Stimulated activated CD8-positive, alpha-beta memory T cell treated with anti-CD3 and anti-CD28 coated beads, Interleukin-12 subunit alpha, Interleukin-12 subunit beta, amount 100 ng/mL, for 4 hours (primary cell): ENCODE measurements around the gene NTNG2.

Experiments
- DNase-seq: peaks from one replicate; pipeline ENCODE4 v3.0.0-alpha.2; 2020; ENCODE audit warnings: low read depth

The NTNG2 gene

DNA sequence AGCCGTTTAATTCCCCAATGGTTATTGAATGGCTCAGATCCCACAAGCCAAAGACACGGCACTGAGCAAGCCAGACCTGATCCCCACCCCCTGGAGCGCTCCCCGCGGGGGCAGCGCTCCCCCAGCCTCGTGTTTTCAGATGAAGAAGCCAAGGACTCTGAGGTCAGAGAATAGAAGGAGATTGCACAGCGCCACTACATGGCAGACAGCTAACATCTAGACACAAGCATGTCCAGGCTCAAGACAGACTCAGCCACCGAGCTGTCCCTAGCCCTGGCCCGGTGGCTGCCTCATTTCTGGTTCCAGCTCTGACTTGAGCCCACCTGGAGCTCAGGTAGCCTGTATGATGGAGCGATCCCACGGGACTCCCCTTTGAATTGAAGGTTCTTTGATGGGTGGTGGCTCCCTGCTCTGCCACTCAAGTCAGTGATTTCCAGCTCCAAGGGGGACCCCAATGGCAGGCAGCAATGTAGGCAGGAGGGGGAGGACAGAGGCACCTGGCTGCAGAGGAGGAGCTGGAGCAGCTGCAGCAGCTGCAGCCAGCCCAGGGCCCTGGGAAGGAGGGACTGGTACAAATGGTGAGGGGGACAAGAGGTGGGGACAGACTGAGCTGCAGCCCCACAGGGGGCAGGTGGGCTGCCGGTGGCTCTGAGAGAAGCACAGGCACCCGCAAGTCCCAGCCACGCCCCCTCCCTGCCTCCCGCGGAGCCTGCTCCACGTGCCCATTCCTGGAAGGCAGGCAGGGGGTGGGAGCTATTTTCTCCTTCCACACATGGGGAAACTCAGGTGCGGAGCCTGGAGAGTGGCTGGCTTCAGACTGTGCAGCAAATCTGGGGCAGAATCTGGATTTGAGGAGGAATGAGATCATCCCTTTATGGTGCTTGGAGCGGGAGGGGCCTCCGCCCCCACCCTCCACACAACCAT is 40.2 kb downstream of the NTNG2 start:
- DNase-seq, result no peak

DNA sequence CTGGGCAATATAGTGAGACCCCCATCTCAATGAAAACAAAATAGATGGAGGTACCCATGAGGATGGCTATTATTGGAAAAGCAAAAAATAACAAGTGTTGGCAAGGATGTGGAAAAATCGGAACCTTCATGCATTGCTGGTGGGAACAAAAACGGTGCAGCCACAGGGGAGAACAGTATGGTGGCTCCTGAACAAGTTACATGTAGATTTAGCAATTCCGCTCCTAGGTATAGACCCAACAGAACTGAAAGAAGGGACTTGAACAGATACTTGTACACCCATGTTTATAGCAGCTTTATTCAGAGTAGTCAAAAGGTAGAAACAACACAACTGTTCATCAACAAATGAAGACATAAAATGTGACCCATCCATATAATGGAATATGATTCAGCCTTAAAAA is 43.0 kb downstream of the NTNG2 start:
- DNase-seq, result no peak

DNA sequence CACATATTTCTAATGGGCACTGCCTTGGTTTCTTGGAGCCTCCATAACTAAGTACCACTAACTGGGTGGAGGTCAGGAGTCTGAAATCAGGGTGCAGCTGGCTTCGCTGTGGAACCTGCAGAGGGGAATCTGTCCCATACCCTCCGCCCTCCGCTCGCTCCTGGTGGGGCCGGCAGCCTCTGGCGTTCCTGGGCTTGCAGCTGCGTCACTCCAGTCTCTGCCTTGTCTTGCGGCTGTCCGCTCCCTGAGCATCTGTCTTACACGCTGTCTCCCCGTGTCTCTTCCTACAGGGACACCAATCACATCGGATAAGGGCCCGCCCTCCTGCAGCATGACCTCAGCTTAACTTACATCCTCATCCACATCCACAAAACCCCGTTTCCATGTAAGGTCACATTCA is 45.4 kb downstream of the NTNG2 start:
- DNase-seq, result no peak

DNA sequence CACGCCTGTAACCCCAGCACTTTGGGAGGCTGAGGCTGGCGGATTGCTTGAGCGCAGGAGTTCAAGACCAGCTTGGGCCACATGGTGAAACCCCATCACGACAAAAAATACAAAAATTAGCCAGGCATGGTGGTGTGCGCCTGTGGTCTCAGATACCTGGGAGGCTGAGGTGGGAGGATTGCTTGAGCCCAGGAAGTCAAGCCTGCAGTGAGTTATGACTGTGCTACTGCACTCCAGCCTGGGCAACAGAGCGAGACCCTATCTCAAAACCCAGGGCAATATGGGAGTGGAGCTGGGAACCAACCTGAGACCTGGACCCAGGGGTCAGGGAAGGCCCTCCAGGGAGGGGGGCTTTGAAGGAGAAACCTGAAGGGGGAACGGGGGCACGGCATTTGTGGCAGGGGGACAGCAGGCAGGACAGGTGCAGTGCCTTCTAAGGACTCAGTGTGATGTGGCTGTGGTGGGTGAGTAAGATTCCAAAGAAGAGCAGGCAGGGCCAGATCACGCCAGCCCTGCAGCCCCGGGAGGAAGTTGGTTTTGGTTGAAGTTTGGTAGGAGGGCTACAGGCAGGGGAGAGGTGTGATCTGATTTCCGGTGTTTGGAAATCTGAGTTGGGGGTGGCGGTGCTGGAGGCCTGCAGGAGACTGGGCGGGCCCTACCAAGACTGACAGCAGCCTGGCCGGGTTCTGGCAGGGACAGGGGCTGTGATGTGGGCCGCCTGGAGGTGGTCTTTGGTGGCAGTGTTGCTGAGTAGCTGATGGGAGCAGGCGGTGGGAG is 46.2 kb downstream of the NTNG2 start:
- no peak for DNase-seq

DNA sequence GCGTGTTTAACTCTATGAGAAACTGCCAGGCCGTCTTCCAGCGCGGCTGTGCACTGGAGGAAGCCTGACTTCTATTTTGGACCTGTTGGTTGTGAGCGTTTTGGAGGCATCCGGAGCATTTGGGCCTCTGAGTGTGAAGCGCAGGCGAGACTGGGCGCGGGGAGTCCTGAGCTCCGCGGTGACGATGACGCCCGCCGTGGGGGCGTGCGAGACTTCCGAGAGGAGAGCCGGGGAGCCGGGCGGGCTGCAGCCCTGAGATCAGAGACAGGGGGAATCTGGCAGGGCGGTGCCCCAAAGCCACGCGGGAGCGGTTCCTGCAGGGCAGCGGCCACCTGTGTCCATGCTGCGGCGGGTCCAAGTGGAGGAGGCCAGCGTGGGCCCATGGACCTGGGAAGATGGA is 47.4 kb downstream of the NTNG2 start:
- DNase-seq, result no peak

DNA sequence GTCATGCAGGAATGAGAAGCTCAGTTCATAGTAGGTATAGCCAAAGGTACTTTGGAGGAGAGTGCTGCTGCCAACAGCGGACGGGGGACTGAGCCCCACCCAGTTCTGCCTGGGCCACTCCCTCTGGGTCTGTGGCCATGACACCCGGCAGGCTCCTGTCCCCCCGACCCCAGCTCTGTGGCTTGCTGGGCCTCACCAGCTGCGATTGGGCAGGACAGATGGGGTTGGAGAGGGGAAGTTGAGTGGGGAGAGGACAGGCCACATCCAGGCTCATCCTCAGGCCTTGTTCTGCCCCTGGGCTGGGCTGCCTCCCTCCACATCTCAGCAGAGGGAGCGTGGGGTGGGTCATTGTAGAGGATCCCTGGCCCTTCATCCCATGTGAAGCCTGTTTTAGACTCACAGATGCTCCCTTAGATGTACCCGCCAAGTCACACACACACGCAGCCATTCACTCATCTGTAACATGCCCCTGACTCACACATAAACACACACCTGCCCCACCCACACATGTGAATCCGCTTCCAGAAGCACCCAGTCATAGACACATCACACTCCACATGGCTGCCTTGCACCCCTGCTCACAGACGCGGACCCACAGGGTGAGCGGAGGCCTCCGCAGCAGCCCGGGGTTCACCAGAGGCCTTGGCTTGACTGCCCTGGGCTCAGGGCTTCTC is 48.8 kb downstream of the NTNG2 start:
- DNase-seq, result no peak

DNA sequence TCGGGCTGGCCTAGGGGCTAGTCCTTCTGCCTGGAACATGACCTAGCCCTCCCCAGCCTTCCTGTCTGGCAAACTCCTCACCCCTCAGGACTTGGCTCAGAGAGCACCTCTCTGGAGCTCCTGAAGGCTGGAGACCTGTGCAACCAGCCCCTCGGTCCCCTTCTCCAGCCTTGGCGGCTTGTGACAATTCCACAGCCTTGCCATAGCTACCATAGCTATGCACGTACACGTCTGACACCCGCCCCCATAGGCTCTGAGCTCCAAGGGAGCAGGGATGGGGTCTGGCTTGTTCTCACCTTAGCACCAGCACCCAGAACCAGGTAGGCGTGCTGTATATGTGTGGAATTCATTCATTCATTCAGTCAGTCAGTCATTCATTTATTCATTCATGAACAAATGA is 49.7 kb downstream of the NTNG2 start:
- DNase-seq, result no peak

DNA sequence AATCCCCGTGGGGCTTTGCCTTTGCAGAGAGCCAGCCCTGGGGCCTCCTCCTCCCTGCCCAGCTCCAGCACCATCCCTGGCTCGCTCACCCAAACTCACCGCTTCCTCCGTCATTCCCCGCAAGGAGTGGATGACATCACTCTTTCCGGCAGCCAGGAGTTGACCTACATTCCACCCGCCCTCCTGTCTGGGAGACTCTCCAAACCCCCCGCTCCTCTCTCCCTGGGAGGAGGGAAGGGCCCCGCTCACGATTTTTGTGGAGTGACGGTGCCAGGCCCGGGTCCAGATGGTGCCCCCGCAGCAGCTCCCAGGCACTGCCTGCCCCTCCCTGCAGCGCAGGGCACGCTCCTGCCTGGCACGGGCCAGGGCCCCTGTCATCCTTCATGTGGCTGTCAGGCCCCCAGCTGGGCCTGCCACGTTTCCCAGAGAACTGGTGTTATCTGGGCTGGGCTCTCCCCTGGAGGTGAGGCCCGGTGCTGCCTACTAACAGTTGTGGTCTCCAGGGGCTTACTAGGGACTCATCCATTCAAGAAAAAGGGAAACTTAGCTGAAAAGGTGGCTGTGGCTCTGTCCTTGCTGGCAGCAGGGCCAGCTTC is 52.3 kb downstream of the NTNG2 start:
- DNase-seq, result no peak

DNA sequence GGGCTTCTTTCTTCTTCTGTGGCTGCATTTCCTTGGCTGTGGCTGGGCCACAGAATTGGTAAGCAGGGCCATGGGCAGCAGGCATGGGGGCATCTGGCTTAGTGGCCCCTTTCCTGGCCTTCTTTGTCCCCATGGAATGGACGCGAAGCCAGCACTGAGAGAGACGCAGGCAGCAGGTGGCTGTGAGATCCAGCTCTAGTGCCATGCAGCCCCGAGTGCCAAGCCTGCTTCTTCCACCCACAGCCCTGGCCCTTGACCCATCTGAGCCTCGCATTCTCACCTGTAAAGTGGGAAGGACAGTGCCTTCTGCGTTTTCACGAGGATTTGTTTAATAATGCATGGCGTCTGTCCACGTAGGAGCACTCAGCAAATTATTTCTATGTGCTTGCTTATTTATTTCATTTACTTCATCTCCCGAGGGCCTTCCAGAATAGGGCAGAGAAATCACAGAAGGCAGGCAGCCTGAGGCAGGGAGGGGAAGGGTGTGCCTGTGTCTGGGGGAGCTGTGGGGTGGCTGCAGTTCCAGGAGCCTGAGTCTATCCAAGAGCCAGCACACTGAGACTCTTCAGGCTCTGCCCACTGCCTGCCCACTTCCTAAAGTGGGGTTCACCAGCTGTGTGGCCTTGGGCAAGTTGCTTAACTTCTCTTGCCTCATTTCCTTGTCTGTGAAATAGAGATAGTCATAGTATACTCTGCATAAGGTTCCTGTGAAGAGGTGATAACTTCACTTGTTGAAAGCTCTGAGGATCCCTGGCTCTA is 55.2 kb downstream of the NTNG2 start:
- DNase-seq, result no peak

DNA sequence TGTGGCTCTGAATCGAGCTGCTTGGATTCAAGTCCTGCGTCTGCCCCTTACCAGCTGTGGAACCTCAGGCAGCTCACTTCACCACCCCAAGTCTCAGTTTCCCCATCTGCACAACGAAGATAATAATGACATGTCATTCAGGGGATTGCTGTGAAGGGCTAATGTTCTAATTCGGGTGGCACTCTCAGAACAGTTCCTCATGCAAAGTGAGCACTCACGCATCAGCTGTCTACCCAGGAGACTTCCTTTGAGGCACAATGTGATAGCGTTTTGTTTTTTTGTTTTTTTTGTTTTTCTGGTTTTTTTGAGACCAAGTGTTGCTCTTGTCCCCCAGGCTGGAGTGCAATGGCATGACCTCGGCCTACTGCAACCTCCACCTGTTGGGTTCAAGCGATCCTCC is 56.4 kb downstream of the NTNG2 start:
- DNase-seq, result no peak

DNA sequence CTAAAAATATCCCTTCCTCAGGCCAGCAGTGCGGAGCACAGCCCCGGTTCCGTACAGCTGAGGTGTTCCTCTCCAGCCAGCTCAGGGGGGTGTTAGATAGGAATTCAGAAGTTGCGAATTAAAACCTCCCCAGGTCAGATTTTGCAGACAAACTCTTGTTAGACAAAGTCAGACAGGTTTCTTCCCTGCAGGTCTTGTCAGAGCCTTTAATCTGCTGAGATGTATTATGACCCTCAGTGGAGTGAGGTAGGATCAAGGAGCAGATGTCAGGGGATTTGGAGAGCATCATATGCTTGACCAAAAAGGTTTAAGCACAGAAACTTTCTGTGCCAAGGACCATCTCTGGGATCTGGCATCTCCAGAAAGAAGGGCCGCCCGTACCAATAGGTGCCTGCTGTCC is 60.1 kb downstream of the NTNG2 start:
- DNase-seq, result no peak

DNA sequence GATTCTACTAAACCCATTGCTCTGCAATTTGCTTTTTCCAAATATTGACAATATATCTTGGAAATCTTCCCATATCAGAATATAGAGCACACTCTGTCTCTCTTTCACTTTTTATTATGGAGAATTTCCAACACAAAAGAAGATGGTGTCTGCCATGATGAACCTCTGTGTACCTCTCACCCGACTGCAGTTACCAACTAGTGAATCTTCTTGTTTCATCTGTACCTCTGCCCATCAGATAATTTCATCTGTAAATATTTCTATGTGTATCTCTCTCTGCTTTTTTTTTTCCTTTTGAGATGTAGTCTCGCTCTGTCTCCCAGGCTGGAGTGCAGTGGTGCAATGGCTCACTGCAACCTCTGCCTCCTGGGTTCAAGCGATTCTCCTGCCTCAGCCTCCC is 62.8 kb downstream of the NTNG2 start:
- no peak for DNase-seq

DNA sequence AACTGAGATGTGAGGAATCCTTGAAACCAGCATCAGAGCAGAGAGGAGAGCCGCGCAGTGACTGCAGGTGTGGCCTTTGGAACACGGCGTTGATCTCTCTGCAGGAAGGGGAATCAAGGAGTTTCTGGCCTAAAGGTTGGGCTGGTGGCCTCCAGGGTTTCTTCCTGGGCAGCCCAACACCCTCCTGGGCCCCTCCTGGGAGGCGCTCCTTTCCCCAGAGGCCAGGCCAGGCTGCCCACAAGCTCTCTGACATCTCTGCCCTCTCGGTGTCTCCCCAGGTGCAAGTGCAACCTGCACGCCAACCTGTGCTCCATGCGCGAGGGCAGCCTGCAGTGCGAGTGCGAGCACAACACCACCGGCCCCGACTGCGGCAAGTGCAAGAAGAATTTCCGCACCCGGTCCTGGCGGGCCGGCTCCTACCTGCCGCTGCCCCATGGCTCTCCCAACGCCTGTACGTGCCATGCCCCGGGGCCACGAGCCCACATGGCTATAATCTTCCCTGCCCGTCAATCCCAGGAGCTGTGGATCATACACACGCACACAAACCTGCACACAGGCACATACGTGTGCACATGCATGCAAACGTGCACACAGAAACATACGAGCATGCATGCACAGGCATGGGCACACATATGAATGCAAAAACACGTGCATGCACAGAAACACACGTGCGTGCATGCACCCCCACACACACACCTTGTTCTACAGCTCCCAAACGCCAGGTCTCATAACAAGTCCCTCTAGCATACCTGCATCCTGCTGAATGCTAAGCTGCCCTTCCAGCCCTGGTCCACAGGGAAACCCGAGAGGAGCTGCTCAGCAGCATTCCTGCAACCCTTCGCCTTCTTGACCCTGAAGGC is 64.9 kb downstream of the NTNG2 start:
- no peak for DNase-seq

DNA sequence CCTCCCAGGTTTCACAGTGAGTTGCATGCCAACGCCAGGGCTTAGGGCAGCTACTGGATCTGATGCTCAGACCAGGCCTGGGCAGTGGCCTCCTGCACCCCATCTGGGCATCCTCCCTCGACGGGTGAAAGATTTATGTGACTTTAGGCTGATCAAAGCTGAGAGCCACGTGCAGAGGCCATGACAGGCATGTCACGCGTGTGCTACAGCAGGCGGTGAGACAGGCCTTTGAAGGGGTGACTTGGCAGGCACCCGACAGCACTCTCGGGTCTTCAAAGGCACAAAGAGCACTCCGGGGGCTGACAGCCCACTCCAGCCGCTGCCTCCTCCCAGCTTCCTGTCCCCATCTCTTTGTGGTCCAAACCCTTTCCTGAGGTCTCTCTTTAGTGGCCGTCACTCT is 66.2 kb downstream of the NTNG2 start:
- no peak for DNase-seq

DNA sequence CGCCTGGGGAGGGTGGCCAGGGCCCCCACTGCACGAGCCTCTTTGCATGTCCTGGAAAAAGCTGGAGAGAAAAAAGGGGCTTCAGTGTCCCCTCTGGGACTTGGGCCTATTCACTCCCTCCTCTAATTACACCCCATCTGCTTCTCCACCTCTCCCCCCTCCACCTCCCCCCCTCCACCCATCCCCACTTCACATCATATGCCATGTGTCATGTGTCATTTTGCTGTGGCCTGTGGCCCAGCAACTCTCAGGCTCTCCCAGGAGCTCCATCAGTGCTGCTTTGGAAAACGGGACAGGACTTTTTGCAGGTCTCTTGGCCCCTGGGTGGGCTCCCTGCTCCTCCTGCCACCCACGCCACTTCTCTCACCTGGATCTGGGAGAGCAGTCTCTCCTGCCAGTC is 68.7 kb downstream of the NTNG2 start:
- no peak for DNase-seq

DNA sequence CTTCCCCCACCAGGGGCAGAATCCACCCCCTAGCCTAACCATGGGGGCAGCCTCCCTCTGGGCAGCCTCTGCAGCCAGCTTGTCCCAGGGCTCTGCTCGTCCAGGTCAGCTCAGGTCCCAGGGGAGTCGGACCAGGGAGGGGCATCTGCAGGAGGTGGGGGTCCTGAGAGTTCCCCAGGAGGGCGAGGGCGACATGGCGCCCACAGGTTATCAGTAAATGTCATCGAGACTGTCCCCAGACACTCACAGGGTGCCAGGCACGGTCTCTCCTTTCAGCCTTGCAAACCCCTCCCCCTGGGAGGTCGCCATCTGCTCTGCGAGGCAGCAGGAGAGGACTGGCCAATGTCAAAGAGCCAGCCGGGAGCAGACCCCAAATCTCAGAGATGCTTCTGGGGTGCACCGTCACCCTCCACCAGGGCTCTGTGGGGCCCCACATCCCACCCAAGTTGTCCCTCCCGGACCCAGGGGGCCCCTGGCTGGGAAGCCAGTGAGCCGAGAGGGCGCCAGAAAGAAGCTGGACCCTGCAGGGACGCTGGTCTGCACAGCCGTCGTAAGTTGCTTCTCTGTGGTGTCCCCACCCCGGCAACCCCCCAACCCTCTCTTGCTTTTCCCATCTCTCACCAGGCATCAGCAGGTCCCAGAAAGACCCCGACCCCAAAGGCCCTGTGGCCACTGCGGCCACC is 69.3 kb downstream of the NTNG2 start:
- no peak for DNase-seq

DNA sequence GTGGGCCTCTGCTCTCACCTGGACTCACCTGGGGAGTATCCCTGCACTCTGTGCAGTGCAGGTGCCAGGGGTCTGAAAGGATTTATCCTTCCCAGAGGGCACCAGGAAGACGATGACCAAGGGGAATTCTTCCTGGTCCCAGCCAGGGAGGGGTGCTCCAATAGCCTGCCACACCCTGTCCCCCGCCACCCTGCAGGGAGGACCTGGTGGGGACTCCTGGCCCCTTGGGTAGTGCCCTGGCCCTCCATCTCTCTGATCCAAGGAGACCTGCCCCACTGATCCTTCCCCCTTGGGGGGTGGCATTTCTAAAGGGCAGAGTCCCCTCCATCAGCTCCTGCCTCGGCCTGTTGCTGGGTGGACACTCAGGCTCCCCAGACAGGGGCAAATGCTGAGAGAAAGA is 70.7 kb downstream of the NTNG2 start:
- DNase-seq, result no peak

DNA sequence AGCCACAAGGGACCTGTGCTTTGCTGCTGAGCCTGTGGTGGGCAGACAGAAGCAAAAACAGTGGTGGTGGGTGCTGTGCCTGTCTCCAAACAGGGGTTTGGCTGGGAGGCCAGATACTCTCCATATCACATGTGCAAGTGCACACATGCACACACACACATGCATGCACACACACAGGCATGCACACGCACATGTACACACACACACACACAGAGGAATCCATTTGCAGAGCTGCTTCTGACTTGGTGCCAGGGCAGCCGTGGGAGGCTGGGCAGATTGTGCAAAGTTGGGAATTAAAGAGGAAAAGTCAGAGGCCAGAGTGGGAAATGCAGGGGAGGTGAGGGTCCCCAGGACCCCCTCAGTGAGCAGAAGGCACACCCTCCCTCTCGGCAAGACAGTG is 71.3 kb downstream of the NTNG2 start:
- no peak for DNase-seq

DNA sequence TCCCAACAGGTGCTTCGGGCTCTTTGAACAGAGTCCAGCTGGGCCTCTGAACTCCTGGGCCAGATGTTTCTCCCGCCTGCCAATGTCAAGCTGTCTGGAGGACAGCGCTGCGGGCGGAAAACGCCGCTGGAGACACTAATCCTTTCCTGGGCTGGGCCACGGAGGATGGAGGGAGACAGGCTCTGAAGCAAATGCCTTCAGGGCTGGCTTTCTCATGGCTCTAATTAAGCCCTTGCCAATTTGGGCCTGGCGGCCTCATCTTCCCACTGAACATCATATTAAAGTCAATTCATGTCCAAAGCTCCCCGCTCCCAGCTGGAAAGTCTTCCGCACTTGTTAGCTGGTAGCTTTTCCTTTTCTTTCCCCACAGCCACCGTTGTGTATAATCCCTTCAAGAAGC is 72.7 kb downstream of the NTNG2 start:
- DNase-seq, result no peak

DNA sequence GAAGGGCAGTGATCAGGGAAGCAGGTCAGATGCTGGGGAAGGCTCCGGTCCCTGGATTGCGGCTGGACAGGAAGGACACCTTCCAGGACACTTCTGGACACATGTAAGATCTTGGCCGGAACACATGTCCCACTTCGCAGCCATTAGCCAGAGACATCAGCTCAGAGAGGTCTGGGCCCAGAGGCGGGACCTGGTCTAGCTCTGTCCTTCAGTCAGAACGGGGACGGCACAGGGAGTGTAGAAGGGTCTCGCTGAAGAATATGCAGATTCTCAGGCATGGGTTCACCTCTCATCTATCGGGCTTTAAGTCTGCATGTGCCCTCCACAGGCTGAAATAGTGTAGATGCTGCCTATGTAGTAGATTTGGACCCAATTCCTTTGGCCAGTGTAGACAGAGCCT is 73.3 kb downstream of the NTNG2 start:
- no peak for DNase-seq
